ENCODE data around the gene CNOT8.
"Not testable (repeated sequence)": the region's sequence is repeated elsewhere in the genome, so short reads cannot be mapped to it uniquely, and the experiment has no call there.

CNOT8 gene

GRCh38 chr5:154858297-154858971 lies at the start of gene CNOT8:
Gene CNOT8, plus strand, starts transcription at chr5:154858627. Its CDS starts 4,652 bp downstream, at chr5:154863279.
- DNase-seq: peak; percentile 98

GRCh38 chr5:154811239-154811638 lies 47.2 kb upstream of the CNOT8 start:
- DNase-seq: no peak

- DNase-seq: peak; percentile 76
Observed at GRCh38 chr5:154811653-154812465, 46.6 kb upstream of the CNOT8 start.

- DNase-seq: no peak
Observed at GRCh38 chr5:154813158-154813557, 45.3 kb upstream of the CNOT8 start.

- no peak for DNase-seq
Observed at GRCh38 chr5:154813736-154814135, 44.7 kb upstream of the CNOT8 start.

GRCh38 chr5:154815025-154815424 lies 43.4 kb upstream of the CNOT8 start:
- DNase-seq: no peak

- no peak for DNase-seq
Observed at GRCh38 chr5:154815684-154816247, 42.7 kb upstream of the CNOT8 start.

- no peak for DNase-seq
Observed at GRCh38 chr5:154816891-154817492, 41.4 kb upstream of the CNOT8 start.

GRCh38 chr5:154817815-154818214 lies 40.6 kb upstream of the CNOT8 start:
- DNase-seq: no peak

- no peak for DNase-seq
Observed at GRCh38 chr5:154818471-154819116, 39.8 kb upstream of the CNOT8 start.

GRCh38 chr5:154819546-154819945 lies 38.9 kb upstream of the CNOT8 start:
- DNase-seq: no peak

GRCh38 chr5:154820383-154820782 lies 38.0 kb upstream of the CNOT8 start:
- DNase-seq: no peak

GRCh38 chr5:154822896-154823295 lies 35.5 kb upstream of the CNOT8 start:
- not testable (repeated sequence) for DNase-seq

GRCh38 chr5:154823605-154824004 lies 34.8 kb upstream of the CNOT8 start:
- no peak for DNase-seq

- DNase-seq: no peak
Observed at GRCh38 chr5:154824070-154824469, 34.4 kb upstream of the CNOT8 start.

GRCh38 chr5:154829181-154829588 lies 29.2 kb upstream of the CNOT8 start:
- DNase-seq: no peak

- no peak for DNase-seq
Observed at GRCh38 chr5:154829589-154830218, 28.7 kb upstream of the CNOT8 start.

- no peak for DNase-seq
Observed at GRCh38 chr5:154830219-154830595, 28.2 kb upstream of the CNOT8 start.

- DNase-seq: no peak
Observed at GRCh38 chr5:154830596-154830995, 27.8 kb upstream of the CNOT8 start.

- DNase-seq: no peak
Observed at GRCh38 chr5:154831451-154831850, 27.0 kb upstream of the CNOT8 start.

GRCh38 chr5:154832804-154833203 lies 25.6 kb upstream of the CNOT8 start:
- DNase-seq: not testable (repeated sequence)

GRCh38 chr5:154834053-154834452 lies 24.4 kb upstream of the CNOT8 start:
- no peak for DNase-seq

- not testable (repeated sequence) for DNase-seq
Observed at GRCh38 chr5:154835701-154836052, 22.8 kb upstream of the CNOT8 start.

All from femur (tissue), 1 donor.